Measurements from ENCODE around the gene EHD2. TPM values are rescaled to one million over a fixed set of nuclear protein-coding genes. Genes with fewer than 3 reads are reported as not detected.
A peak's percentile ranks its signal among the peaks of the same experiment; 100 is the strongest.
"Not testable (repeated sequence)": the region's sequence is repeated elsewhere in the genome, so short reads cannot be mapped to it uniquely, and the experiment has no call there.

The EHD2 gene
- total RNA-seq, 1 donor from 2014 or later, result 63.9 TPM

DNA sequence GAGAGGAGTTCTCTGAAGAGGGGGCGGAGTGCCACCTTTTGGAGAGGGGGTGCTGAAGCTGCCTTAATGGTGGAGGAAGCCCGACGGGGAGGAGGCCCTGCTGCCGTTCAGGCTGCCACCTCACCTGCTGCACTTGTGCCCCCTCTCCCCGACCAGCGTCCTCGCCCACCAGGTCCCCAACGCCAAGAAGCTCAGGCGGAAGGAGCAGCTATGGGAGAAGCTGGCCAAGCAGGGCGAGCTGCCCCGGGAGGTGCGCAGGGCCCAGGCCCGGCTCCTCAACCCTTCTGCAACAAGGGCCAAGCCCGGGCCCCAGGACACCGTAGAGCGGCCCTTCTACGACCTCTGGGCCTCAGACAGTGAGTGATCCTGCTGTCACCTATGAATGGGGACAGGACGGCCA, 37.5 kb downstream of the EHD2 start:
- no peak for DNase-seq

DNA sequence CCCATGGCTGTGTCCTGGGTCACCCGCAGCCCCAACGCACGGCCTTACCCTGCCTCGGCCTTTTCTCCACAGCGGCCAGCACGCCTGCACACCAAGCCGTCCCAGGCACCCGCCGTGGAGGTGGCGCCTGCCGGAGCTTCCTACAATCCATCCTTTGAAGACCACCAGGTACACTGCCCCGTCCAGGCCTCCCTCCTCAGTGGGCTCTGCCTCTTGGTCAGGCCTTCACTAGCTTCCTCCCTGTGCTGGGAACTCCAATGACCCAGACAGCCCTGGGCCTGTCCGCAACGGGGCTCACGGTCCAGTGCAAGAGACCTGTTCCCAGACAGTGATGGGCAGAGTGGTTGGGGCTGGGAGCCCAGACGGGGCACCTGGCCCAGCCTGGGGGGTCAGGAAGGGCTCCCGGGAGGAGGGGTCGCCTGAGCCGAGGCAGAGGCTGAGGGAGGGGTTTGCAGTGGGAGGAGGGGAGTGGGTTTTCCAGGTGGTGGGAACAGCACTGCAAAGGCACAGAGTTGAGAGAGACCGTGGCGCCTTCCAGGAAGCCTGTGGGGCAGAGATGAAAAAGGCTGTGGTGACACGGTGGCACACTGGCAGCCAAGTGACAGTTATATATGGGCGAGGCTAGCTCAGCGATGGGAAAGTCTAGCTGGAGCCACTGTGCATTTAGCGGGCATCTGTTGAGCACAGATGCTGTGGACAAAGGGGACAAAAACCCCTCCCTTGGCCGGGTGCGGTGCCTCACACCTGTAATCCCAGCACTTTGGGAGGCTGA, 39.4 kb downstream of the EHD2 start:
- no peak for DNase-seq

DNA sequence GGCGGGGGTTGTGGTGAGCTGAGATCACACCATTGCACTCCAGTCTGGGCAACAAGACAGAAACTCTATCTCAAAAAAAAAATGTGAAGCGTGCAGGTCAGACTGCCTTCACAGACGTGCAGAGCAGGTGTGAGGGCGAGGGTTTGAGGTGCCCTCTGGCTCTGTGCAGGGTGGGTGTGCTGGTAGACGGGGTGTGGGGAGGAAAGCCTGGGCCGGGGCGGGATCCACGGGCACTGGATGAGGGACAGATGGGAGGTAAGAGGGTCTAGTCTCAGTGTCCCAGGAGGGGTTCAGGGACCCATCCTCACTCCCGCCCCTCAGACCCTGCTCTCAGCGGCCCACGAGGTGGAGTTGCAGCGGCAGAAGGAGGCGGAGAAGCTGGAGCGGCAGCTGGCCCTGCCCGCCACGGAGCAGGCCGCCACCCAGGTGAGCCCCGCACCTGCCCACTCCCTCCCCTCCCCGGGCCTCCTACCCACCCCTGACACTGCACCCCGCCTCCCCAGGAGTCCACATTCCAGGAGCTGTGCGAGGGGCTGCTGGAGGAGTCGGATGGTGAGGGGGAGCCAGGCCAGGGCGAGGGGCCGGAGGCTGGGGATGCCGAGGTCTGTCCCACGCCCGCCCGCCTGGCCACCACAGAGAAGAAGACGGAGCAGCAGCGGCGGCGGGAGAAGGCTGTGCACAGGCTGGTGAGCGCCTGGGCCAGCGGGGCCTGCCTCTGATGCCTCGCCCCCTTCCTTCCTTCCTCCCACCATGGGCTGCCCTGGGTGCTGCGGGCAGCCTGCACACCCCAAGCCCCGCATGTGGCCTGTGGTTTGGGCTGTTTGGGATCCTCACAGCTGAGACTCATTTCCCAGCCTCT, 41.2 kb downstream of the EHD2 start:
- no peak for DNase-seq

DNA sequence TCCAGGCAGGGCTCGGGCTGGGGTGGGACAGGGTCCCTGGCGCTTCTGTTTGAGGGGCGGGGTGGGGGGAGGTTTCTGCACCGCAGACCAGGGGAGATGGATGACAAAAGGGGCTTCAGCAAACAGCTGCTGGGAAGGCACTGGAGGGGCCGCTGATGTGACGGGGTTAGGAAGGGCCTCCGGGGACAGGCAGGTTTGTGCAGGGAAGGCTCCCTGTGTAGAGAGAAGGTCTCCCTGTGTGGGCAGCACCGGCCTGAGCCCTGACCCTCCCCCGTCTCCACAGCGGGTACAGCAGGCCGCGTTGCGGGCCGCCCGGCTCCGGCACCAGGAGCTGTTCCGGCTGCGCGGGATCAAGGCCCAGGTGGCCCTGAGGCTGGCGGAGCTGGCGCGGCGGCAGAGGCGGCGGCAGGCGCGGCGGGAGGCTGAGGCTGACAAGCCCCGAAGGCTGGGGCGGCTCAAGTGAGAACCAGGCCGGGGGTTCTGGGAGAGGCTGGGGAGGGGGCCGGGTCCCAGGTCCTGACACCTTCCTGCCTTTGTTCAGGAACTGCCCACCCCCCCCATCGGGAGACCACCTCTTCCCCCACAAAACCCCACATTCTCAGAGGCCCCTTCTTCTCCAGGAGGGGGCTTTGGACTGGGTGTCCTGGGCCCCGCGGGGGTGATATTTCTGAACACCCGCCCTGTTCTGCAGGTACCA, 42.0 kb downstream of the EHD2 start:
- DNase-seq, result no peak

DNA sequence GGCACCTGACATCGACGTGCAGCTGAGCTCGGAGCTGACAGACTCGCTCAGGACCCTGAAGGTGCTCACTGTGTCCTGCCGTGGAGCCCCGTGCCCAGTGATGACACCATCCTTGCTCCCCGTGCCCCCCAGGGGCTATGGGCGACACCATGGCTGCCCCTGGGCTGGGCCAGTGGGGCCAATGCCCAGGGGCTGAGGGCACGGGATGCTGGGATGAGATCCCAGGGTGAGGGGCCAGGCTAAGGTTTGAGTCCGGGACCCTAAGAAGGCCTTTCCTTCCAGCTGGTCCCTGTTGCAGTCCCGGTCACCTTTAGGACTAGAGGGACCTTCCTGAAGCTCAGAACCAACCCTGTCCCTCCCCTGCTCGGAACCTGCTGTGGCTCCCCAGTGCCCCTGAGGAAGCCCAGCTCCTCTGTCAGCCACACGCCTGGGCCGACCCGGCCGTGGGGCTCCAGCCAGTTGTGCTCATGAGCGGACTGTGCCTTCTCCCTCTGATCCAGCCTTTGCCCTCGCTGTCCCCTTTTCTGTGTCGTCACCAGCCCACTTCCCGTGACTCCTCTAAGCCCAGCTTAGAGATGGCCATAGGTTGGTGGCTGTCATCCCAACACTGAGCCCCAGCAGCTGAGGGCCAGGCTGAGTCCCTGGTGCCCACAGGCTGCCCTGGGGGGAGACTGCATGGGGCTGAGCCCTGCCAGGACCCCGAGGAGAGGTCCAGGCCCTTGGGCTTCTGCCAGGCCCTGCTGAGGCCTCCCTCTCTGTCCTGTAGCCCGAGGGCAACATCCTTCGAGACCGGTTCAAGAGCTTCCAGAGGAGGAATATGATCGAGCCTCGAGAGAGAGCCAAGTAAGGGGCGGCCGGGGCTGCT, 42.8 kb downstream of the EHD2 start:
- DNase-seq, result no peak

DNA sequence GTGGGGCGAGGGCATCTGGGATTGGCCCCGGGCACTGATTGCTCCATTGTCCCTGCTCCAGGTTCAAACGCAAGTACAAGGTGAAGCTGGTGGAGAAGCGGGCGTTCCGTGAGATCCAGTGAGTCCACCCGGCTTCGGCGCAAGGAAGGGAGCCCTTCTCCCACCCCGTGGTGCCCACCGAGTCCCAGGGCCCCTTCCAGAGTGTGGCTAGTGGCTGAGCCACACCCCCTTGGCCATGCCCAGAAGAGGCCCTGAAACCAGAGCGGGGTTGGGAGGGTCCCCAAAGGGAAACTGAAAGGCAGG, 43.4 kb downstream of the EHD2 start:
- no peak for DNase-seq

DNA sequence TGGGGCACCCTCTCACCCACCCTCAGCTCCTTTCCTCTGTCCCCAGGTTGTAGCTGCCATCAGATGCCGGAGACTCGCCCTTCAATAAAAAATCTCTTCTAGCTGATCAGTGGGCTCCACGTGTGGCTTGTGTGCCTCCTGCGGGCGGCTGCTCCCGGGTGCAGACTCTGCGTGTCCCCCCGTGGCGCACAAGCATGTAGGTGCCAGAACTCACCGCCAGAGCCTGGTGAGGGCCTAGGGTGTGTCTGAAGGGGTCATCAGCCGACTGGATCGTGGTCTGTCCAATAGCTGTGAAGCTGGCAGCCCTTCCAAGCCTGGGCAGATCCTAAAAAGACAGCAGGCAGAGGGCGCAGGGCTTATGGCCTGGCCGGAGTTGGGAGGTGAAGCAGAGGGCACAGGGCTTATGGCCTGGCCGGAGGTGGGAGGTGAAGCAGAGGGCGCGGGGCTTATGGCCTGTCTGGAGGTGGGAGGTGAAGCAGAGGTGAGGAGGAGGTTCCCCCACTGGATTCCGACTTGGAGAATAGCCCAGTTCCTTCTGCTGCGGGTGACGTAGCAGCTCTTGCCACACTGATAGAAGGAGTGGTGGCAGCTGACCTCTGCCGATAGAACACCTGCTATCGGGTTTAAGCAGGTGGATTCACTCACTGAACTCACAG, 43.9 kb downstream of the EHD2 start:
- DNase-seq, result no peak

DNA sequence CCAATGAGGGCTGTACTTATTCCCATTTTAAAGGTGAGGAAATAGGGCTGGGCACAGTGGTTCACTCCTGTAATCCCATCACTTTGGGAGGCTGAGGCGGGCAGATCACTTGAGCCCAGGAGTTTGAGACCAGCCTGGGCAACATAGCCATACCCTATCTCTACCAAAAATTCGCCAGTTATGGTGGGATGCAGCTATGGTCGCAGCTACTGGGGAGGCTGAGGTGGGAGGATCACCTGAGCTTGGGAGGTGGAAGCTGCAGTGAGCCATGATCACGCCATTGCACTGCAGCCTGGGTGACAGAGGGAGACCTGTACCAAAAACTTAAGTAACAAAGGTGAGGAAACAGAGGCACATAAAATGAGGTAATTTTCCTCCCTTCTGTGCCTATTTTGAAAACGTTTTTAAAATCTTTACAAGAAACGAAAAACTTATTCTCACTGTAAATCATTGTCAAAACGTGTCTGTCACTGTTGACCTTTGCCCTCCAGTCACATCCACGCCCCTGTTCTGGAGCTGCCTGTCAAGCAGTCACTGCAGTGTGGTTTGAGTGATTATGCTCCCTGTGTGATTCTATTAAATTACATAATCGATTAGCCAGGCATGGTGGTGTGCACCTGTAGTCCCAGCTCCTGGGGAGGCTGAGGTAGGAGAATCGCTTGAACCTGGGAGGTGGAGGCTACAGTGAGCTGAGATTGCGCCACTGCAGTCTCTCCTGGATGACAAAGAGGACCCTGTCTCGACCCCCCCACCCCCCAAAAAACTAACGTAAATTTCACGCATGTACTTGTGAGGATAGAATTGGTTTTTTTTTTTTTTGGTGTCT, 44.6 kb downstream of the EHD2 start:
- no peak for DNase-seq

DNA sequence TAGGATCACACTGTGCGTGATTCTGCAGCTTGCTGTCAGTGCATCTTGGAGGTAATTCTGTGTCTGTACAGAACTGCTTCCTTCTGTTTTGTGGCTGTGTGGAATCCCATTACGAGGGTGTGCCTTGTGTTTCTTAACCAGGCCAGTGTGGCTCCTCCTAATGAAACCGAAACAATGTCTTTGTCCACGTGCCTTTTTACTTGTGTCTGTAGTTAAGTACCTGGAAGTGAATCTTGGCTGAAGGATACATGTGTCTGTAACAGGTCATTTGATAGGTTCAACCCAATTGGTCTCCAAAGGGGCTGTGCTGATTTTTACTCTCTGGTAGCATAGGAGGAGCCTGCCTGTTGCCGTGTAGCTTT, 45.2 kb downstream of the EHD2 start:
- no peak for DNase-seq

DNA sequence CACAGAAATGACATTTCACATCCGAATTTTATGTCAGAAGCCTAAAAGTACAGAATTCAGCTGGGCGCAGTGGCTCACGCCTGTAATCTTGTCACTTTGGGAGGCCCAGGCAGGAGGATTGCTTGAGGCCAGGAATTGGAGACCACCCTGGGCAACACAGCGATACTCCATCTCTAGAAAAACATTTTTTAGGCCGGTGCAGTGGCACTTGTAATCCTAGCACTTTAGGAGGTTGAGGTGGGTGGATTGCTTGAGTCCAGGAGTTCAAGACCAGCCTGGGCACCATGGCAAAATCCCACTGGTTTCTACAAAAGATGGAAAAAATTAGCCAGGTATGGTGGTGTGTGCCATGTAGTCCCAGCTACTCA, 47.4 kb downstream of the EHD2 start:
- DNase-seq, result no peak

DNA sequence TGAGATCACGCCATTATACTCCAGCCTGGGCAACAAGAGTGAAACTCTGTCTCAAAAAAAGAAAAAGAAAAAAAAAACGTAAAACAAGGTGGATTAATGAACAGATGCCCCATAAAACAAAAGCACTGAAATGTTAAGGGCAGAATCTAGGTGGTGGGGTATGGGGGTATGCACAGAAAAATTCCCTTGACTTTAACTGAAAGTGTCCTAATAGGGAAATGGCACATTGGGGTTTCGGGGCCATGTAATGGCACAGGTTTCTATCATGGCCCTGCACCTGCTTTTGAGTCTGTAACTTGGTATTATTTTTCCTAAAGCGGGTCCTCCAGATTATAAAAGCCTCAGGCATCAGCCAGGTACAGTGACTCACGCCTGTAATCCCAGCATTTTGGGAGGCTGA, 48.3 kb downstream of the EHD2 start:
- no peak for DNase-seq

DNA sequence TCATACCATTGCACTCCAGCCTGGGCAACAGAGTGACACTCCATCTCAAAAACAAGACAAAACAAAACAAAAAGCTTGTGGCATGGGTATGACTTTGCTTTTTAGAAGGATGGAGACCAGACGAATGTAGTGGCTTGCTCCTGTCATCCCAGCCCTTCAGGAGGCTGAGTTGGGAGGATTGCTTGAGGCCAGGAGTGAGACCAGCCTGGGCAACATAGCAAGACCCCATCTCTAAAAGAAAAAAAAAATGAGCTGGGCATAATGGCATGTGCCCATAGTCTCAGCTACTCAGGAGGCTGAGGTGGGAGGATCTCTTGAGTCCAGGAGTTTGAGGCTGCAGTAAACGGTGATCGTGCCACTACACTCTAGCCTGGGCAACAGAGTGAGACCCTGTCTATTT, 48.9 kb downstream of the EHD2 start:
- no peak for DNase-seq

DNA sequence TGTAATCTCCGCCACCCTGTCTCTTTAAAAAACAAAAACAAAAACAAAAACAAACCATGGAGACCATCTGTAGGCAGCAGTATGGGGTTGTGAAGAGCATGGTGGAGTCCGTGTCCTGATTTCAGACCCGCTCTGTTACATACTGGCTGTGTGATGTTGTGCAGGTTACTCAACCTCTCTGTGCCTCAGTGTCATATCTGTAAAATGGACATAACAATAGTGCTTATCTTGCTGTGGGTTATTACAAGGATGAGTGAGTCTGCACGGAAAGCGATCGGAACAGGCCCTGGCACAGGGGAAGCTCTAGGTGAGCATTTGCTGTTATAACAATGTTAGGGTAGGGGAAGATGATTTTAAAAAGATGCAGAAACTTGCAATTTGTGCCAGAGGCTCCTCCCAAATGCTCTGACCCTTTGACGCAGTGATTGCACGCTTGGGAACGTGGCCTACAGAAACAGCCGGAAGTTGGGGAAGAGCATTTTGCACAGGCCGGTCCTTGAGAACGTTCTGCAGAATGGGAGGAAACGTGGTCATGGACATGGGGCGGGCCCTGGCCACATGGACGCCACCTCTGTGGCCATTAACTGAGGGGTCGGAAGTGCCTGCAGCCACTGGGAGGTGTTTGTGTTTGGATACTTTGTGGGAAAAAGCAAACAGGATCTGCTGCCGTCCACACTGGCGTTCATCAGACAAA, 49.5 kb downstream of the EHD2 start:
- DNase-seq, result peak; percentile 24

DNA sequence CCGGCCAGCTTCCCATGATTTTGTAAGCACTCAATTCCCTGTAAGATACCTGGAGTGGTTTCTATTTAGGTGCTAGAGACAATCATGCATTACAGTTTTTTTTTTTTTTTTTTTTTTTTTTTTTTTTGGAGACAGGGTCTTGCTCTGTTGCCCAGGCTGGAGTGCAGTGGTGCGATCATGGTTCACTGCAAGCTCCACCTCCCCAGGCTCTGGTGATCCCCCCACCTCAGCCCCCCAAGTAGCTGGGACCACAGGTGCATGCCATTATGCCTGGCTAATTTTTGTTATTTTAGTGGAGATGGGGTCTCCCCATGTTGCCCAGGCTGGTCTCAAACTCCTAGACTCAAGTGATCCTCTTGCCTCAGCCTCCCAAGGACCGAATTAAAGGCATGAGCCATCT, 51.5 kb downstream of the EHD2 start:
- DNase-seq, result not testable (repeated sequence)

DNA sequence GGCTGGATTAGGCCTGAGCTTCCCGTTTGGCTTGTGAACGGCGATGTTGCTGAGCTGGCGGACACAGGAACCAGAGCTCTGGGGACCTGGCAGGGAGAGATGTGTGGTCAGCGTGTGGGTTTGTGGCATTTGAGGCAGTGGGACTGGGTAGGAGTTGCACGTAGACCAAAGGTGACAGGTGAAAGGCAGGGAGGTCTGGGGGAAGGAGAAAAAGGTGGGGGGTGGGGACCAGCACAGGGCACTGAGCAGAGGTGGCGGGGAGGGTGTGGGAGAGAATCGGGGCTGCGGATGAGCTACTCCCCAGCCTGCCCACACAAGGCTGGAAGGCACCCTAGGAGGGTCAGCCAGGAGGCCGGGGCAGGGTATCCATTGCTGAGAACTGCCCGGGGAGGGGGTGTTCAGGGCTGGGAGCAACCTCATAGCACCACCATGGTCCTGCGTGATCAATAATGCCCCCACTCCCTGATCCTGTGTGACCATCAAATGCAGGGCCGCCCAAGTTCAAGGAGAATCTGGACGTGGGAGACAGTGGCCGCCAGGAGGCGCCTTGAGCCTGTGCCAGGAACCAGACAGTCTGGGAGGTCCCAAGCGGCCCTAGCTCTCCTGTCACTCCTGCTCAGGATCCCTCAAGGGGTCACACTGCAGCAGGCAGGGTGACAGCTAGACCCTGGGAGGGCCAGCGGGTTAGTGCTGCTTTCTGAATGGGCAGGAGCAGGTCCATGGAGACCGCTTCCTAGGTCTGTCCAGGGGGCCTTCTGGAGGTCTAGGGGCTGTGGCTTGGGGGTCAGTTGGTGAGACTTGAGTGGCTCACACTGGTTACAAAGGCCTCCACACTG, 52.5 kb downstream of the EHD2 start:
- no peak for DNase-seq

DNA sequence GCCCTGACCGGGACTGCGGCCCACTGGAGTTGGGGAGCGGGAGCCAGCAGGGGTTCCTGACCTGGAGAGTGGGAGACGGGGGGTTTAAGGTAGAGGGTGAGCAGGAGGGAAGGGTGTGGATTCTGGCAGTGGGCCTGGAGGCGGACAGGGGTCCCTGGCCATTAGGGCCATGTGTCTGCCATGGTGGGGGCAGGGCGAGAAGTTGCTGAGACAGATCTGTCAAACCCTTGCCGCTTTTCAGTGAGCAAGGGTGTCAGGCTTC, 53.1 kb downstream of the EHD2 start:
- DNase-seq, result no peak

DNA sequence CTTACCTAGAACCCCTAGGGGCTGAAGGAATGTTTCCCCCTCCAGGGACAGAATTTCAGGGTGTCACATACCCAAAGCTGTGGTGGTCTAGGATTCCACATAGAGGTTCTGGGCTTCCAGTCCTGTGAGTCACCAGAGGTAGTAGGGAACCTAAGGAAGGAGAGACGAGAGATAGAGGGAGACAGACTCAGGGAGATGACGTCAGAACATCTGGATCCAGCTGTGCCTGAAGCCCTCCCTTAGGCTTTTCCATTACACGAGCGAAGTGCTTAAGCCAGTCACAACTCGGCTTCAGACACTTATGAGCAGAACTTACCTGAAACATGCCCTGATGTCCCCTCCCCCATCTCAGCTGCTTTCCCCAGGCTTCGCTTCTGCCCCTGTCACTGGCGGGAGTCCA, 53.4 kb downstream of the EHD2 start:
- no peak for DNase-seq

DNA sequence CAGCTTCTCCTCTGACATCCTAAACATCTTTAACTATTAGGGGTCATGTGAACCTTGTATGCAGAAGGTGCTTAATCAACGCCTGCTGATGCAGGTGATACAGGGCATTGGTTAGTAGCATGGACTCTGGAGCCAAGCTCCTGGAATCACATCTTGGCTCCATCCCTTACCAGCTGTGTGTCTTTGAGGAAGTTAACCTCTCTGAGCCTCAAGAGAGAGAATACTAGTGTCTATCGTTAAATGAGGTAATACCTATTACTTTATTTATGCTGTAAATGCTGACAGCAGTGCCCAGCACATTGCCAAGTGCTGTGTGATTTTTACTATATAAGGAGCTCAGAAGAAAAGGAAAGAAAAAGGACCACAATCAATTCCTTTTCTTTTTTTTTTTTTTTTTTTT, 54.1 kb downstream of the EHD2 start:
- DNase-seq, result no peak

DNA sequence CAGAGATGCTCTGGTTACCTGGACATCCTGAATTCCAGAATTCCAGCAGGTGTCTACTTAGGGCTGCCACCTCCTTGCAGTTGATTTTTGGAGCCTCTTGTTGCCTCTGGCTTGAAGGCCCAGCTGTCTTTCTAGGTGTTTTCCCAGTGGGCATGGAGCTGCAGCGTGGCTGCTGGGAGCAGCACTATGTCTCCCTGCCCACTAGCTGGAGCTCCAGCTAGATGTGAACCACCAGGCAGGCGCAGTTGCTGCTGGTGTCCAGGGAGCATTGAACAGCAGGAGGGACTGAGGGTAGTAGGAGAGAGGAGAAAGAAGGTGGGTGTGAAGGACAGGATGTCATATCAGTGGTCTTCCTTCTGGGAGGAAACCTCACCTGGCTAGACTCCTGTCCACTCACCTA, 55.4 kb downstream of the EHD2 start:
- no peak for DNase-seq

DNA sequence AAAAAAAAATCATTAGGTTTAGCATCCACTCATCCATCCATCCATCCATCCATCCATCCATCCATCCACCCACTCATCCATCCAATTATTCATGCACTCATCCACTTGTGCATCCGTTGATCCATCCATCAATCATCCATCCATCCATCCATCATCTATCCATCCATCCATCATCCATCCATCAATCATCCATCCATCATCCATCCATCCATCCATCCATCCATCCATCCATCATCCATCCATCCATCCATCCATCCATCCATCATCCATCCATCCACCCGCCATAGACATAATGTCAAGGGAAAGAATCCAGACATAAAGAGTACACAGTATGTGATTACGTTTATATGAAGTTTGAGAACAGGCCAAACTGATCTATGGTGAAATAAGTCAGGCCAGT, 56.3 kb downstream of the EHD2 start:
- no peak for DNase-seq
